LHCN-M2 (cell line): Measurements from ENCODE around the gene PPP6R3. TPM values are rescaled to one million over a fixed set of nuclear protein-coding genes. Genes with fewer than 3 reads are reported as not detected.
"Not testable (repeated sequence)": the region's sequence is repeated elsewhere in the genome, so short reads cannot be mapped to it uniquely, and the experiment has no call there.

Source experiments
- DNase-seq: peaks from one replicate; pipeline ENCODE4 v3.0.0-alpha.2; 2012; ENCODE audit warnings: low read depth
- total RNA-seq: library from RNA; depleted of rRNA; stranded (reverse); fragments of >200 nt; gene quantifications from 2 replicates; pipeline ENCODE4 v1.2.3, GENCODE V29; 2014

PPP6R3 gene
- total RNA-seq, 1 experiment from 2014 or later, result 84.6 TPM

DNA sequence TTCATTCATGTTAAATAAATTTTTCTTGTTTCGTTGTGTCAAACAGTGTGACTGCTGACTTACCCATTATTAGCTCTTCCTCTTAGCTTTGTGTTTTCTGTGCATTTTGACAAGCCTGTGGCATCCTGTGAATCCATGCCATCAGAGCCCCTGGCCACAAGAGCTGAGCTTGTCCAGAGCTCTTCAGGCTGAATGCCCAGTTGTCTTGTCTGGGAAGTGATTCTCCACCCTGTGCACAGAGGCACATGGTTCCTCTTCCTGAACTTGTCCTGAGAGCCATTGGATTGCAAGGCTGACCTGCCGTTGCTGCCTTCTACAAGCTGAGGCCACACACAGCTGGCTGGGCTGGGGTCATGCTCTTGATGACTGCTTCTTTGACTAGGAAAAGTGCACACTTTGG is 64.1 kb downstream of the PPP6R3 start:
- no peak for DNase-seq

DNA sequence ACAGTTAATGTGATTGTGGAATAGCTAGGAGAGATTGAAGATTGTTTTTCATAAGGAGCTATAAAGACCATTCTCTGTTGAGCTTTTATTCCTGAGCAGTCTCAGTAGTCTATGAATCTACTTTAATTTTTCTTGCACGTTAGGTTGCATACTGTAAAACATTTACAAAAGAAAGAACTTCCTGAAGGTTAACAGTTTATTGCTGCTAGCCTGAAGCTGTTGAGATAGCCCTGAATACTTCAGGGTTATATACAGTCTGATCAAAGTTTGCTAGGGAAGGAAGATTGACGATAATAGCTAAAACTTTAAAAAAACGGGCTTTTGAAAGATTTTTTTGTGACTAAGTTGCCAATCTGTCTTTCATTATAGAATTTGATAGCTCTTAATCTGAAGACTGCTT is 64.8 kb downstream of the PPP6R3 start:
- no peak for DNase-seq

DNA sequence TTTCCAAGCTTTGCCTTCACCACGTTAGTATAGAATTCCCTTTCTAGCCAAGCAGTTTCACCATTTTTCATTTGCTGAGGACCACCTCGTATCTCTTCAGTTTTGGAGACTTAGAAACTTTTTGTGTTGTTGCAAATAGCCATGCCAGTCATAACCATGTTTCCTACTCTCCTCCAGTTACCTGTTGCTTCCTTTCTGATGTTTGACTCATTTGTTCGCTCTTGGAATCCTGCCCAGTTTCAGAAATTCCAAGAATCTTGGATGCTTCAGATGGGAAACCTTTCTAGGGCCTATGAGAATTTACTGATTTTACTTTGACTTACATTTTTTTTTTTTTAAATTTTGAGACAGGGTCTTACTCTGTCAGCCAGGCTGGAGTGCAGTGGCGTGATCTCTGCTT is 65.4 kb downstream of the PPP6R3 start:
- DNase-seq, result peak; percentile 42

DNA sequence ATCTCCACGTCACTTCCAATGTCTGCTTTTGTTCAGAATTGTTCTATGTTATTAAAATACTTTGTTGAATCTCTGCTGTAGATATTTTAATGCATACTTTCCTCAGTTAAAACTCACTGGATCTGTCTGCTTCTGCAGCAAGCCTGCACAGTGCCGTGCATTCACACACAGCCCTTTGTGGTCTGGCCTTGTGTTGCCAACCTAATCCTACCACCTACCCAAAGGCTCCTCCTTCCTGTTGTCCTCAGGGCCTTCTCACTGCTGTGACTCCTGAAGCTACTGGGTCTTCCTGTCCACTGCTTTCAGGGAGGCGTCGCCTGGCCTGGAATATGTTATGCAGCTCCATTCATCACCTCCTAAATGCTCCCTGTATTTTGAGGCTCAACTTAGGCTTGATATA is 67.0 kb downstream of the PPP6R3 start:
- no peak for DNase-seq

DNA sequence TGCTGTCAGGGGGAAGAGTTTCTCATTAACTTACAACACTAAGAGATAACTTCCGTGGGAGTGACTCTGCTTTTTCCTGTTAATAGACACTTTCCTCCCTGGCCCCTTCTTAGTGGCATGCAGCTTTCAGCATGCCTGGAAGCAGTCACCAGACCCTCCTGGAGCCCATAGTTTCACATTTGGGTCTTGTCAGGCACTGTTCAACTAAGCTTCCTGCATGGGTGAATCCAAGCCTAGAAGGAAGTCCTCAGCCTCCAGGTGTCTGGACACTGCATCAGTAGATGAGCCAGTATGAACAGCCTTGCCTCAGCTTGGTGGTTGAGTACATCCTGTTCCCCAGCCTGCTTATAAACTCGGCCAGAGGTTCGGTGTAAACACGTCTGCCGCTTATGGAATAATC is 68.1 kb downstream of the PPP6R3 start:
- DNase-seq, result no peak

DNA sequence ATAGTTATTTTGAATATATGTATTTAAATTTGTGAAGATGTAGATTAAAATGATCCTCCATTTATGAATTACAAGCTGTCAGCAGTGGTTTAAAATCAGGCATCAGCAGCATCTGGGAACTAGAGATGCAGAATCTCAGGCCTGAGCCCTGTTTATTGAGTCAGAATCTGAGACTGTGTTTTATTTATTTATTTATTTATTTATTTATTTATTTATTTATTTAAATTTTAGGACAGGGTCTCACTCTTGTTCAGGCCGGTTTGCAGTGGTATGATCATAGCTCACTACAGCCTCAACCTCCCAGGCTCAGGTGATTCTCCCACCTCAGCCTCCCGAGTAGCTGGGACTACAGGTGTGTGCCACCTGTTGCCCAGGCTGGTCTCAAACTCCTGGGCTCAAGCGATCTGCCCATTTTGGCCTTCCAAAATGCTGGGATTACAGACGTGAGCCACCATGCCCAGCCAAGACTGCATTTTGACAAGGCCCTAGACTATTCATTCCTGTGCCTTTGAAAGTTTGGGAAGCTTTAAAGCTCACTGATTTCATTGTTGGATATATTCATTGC is 70.7 kb downstream of the PPP6R3 start:
- no peak for DNase-seq

DNA sequence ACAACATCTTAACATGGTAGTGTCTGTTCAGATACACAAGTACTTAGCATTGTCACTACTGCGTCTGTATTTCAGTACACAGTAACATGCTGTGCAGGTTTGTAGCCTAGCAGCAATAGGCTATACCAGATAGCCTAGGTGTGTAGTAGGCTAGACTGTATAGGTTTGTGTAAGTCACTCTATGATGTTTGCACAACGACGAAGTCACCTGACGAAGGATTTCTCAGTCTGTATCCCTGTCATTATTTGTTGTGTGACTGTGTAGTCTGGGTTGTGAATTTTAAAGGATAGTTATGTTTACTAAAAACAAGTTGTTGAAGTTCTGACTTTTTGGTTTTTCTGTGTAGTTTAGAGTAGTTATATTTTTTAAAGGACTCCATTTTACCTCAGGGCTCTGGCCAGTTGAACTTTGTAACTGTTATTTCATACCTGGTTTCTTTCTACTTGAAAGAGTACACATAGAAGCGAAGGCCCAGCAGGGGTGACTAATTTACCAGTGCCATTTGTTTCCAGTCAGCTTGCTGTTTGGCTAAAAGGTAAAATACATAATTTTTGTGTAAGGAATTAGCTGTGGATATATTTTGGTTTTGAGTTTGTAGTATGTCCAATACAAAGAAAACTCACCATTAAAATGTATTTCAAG is 72.3 kb downstream of the PPP6R3 start:
- DNase-seq, result no peak

DNA sequence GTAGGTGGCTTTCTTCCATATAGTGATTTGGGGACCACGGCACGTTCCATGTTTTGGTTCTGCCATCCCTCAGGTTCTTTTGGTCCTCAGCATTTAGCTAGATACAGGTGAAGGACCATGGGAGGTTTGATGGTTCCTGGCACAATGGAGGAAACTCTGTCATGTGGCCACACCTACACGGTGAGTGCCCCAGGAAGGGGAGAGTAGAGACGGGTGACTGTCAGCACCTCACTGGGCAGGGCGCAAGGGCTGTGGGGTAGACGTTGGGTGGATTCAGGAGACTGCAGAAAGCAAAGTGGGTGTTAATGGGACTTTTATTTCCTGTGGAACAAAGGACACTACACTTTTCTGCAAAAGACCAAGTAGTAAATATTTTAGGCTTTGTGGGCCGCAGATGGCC is 73.4 kb downstream of the PPP6R3 start:
- DNase-seq, result no peak

DNA sequence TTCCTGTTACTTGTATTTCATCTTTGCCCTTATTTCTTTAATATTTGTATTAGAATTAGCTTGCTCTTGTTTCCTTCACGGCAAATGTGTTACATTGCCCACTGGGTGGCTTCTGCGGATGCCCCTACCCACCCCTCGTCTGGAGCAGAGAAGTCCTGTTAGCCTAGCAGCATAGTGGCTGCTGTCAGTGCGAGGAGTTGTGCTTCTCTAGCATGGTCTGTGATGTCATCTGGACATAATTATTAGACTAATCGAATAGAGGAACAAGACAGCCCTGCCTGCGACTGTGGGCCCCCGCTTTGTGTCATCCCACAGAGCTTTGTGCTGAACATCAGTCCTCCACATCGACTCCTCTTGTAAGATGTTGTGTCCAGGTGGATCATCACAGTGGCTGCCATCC is 74.5 kb downstream of the PPP6R3 start:
- DNase-seq, result no peak

DNA sequence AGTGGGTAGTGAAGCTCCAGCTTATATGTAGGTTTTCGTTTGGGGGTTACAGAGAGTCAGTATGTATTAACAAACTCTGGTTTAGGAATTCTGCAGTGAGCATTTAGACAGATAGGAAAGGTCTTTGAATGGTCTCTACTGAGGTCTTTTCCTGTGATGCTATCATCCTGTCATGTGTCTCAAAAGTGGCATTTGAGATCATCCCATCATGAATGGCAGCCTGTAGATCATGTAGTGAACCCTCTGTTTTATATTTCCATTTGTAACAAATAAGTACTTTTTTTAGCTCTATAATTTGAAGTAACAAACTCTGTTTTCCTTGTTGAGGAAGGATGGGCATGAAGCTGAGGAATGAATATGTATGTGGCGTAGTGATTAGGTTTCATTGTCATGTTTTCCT is 76.2 kb downstream of the PPP6R3 start:
- no peak for DNase-seq

DNA sequence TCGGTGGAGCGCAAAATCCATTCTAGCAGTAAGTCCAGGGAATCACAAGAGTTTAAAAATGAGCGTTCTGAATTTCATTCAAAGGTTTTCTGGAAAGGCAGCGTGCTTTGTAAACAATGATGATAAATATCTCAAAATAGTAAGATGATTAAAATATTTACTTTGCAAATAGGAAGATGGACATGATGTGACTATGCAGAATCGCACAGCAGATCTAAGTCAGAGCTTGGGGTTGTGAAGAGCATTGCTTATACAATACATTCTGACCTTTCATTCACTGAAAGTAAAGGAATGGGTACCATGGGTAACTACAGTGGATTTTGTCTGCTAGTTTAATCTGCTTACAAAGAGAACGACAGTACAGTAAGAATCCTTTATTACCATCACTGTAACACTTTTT is 77.5 kb downstream of the PPP6R3 start:
- DNase-seq, result no peak

DNA sequence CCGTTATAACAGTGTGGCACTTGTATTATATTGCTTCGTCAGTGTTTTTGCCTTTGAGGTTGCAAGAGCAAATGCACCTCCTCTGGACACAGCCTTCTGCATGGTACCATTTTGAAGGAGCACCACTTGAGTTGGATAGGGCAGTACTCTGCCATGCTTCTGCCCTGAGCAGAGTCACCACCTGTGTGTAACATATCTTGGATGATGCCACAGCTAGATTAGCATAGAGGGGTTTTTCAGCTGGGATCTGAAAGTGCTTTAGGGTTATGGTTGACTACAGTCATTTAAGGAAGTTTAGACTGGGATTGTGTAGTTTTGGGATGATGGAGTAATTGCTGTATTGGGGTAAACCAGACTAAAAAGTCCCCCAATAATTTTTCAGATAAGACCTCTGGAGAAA is 78.8 kb downstream of the PPP6R3 start:
- DNase-seq, result no peak

DNA sequence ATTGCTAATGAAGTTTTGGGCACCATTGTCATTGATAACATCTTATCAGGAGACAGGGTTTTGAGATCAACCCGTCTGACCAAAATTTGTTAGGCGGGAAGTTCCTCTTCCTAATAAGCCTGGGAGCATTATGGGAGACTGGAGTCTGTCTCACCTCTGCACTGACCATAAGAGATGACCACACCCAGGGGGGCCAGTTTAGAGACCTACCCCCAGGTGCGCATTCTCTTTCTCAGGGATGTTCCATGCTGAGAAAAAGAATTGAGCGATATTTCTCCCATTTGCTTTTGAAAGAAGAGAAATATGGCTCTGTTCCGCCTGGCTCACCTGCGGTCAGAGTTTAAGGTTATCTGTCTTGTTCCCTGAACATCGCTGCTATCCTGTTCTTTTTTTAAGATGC is 80.0 kb downstream of the PPP6R3 start:
- DNase-seq, result not testable (repeated sequence)

DNA sequence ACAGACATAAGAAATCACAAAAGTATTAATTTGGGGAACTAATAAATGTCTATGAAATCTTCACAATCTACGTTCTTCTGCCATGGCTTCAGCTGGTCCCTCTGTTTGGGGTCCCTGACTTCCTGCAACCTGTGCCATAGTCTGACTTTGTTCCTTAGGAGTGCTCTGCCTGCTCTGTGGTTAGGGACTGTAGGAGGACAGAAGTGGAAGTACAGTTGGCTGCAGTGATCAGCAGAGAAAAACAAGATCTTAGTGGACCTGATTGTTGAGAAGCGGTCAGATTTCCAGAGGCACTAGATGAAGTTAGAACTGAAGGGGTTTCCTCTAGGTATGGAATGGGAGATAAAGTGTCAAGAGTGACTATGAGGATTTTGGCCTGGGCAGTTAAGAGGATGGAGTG is 80.6 kb downstream of the PPP6R3 start:
- no peak for DNase-seq

DNA sequence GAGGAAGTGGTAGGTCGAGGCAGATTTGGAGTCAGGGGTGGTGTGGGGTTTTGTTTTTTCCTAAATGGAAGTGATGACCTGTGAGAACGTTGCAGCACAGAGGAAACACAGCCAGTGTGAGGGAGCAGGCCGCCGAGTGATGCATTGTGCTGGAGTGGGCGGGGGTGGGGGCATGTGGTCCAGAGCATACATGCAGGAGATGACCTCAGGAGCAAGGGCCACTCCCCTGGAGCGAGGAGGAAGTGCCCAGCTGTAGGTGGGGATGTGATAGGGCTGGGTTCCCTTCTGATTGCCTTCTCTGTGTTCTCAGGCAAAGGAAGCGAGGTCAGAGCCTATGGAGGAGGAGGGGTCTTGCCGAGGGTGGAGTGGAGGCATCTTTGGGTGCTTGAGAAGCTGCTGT is 81.4 kb downstream of the PPP6R3 start:
- DNase-seq, result no peak

DNA sequence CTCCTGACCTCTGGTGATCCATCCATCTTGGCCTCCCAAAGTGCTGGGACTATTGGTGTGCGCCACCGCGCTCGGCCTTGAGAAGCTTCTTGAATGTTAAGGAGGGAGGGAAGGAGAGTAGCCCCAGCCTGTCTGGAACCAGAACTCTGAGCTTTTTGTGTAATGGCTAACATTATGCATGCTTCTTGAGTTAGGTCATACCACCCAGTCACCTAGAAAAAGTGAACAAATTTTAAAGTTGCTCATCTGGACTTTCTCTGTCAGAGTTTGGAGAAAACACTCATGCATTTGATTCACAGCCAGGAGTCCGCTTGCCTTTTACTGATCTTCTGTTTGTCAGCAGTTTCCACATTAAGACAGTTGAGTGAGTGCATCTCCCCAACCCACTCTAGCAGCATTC is 82.1 kb downstream of the PPP6R3 start:
- DNase-seq, result peak; percentile 53

DNA sequence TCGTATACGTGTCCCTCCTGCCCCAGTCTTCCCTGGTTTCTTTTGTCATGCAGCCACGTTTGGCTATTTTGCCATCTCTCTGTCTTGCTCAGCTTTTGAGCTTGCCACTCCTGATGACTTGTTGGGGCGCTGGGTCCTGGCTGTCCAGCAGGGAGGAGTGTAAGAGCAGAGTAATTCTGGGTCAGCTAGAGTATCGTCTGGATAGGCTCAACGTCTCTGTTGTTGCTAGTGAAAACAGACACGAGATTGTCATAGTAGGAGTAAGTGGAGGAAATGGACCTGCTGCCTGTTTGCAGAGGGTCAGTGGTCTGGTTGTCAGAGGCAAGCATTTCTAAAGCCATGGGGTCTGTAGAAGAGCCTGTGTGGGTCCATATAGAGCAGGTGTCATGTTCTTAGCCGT is 83.0 kb downstream of the PPP6R3 start:
- DNase-seq, result no peak

DNA sequence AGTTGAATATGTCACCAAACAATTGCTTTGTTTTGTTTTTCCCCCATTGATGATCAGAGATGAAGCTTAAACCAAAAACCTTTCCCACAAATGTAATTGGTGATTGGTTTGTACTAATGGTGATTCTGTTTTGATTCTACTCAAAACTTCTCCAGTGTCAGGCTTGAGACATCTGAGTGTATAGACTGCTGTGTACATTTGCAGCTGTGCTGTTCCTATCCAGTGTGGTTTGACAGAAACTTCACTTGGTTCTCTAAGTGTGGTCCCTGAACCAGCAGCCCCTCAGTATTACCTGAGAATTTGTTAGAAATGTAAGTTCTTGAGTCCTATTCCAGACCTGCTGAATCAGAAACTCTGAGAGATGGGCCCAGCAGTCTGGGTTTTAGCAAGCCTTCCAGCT is 84.8 kb downstream of the PPP6R3 start:
- no peak for DNase-seq

DNA sequence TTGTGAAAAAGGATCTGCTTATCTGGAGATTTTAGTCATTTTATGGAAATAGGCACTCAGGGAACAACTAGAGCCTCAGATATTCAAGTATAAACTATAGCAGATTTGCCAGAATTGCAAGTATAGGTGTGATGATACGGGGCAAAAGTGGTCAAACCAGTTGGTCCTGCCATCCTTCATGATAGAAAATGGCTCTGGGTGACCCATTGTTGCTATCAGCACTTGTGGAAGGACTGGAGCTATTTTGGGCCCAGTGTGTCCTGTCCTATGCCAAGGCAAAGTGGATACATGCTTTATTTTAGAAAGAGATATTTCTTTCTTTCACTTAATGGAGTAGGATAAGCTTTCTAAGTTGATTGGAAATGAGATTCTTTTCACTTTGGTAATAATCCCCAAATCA is 85.2 kb downstream of the PPP6R3 start:
- no peak for DNase-seq

DNA sequence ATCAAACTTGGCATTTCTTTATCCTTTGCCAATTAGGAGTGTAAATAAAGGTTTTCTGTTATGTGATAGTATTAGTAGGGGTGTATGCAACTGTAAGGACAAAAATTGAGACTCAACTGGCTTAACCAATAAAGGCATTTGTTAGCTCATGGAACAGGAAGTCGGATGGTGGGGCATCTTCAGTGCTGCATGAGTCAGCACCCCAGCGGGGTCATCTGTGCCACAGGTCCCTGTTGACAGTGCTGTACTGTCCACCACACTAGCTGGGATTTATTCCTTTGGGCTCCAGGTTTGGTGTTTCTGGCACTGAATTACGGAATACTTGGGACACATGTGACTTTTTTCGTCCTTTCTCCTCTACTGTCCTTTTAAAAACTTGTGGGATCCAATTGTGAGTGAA is 86.0 kb downstream of the PPP6R3 start:
- peak; percentile 43 for DNase-seq

DNA sequence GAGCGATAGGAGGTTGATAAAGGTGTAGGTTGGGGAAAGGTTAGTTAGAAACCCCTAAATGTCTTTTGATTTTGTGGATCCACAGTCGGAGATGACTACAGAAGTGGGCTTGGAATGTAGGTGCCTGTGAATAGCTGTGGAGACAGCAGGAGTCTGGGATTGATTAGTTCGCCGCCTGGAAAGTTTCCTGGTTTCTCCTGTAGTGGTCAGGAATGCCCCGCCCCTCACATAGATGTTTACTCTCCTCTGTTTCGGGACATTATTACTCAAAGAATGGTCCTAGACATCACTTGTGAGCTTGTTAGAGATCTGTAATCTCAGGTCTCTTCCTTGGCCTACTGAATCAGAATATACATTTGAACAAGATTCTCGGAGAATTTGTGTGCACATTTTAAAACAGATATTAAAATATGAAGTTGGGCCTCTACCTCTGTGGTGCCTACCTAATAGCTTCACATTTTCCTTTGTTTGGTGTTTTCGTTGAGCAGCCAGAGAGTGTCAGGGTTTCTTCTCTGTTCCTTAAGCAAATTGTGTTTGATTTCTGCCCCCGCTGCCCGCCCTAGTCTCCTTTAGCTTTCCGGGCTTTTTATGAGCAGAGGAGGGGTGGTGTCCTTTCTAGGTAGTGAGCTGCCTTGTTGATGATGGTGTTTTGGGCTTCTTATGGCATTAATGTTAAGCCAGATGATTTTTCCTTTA is 89.4 kb downstream of the PPP6R3 start:
- no peak for DNase-seq

DNA sequence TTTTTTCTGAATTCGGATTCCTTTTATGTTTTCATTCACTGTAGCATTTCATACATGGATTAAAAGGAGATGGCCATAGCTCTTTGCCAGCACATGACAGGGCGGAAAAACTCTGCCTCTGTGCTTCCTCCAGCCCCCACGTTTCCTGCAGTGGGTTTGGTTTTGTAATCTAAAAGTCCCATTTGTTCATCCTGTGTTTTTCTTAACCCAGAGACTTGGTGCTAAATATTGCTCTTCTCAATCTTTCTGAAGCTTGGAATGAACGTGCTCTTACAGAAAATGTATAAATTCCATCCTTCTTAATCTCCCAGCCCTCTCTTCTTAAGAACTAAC is 89.9 kb downstream of the PPP6R3 start:
- no peak for DNase-seq

DNA sequence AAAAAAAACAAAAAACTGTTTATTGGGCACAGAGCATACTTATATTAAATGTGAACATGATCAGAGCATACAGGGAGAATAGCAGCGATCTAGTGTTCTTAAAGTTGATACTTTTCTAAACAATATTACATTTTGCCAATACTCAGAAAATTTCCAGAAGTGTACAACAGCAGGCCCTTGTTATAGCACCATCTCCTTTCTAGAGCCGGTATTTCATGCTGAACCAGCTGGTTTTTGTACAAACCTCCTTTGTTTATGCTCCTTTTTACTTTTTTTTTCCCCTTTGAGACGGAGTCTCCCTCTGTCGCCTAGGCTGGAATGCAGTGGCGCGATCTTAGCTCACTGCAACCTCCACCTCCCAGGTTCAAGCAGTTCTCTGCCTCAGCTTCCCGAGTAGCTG is 90.7 kb downstream of the PPP6R3 start:
- no peak for DNase-seq

DNA sequence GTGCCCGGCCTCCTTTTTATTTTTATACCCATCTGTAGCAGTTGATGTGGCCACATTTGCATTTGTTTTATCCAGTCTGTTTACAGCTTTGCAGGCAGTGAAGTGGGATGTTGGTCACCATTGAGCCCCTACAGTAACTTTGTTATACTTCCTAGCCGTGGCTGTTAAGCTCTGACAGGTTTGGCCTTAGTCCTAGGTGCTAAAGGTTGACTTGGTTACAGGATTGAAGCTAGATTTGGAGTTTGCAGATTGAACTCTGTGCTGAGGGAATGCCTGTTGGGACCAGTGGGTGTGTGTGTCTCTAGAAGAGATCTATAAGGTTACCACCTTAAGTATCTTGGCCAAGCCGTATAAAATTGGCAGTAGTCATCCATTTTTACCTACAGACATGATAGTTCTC is 91.2 kb downstream of the PPP6R3 start:
- DNase-seq, result no peak
